ENCODE measurements around the gene CLSTN1.
"Not testable (repeated sequence)": the region's sequence is repeated elsewhere in the genome, so short reads cannot be mapped to it uniquely, and the experiment has no call there.

The CLSTN1 gene

GRCh38 chr1:9794081-9794480, 29.7 kb downstream of the CLSTN1 start:
- DNase-seq: no peak

- no peak for DNase-seq
These were observed 30.5 kb downstream of the CLSTN1 start for GRCh38 chr1:9793291-9793690.

- peak; percentile 100 for DNase-seq
These were observed 31.4 kb downstream of the CLSTN1 start for GRCh38 chr1:9792156-9793042.

GRCh38 chr1:9789700-9790099, 34.1 kb downstream of the CLSTN1 start:
- not testable (repeated sequence) for DNase-seq

- no peak for DNase-seq
These were observed 36.1 kb downstream of the CLSTN1 start for GRCh38 chr1:9787702-9788101.

- no peak for DNase-seq
These were observed 38.4 kb downstream of the CLSTN1 start for GRCh38 chr1:9785406-9785805.

GRCh38 chr1:9784508-9785133, 39.1 kb downstream of the CLSTN1 start:
- peak; percentile 98 for DNase-seq

- DNase-seq: no peak
These were observed 40.9 kb downstream of the CLSTN1 start for GRCh38 chr1:9782897-9783296.

- DNase-seq: no peak
These were observed 41.5 kb downstream of the CLSTN1 start for GRCh38 chr1:9782116-9782751.

- no peak for DNase-seq
These were observed 43.1 kb downstream of the CLSTN1 start for GRCh38 chr1:9780554-9781110.

GRCh38 chr1:9778905-9779304, 44.9 kb downstream of the CLSTN1 start:
- no peak for DNase-seq

GRCh38 chr1:9776685-9777084, 47.1 kb downstream of the CLSTN1 start:
- DNase-seq: no peak

- DNase-seq: no peak
These were observed 48.8 kb downstream of the CLSTN1 start for GRCh38 chr1:9774712-9775679.

GRCh38 chr1:9770298-9770697, 53.5 kb downstream of the CLSTN1 start:
- no peak for DNase-seq

GRCh38 chr1:9768983-9769382, 54.8 kb downstream of the CLSTN1 start:
- DNase-seq: no peak

- DNase-seq: no peak
These were observed 55.6 kb downstream of the CLSTN1 start for GRCh38 chr1:9767964-9768668.

GRCh38 chr1:9766759-9767442, 56.9 kb downstream of the CLSTN1 start:
- no peak for DNase-seq

- DNase-seq: no peak
These were observed 59.2 kb downstream of the CLSTN1 start for GRCh38 chr1:9764550-9764949.

GRCh38 chr1:9763914-9764313, 59.9 kb downstream of the CLSTN1 start:
- no peak for DNase-seq

GRCh38 chr1:9762446-9762845, 61.3 kb downstream of the CLSTN1 start:
- DNase-seq: not testable (repeated sequence)

GRCh38 chr1:9761855-9762254, 61.9 kb downstream of the CLSTN1 start:
- no peak for DNase-seq
